Spleen (tissue), 11 donors: ENCODE data around the gene FXYD6. TPM values are rescaled to one million over a fixed set of nuclear protein-coding genes. Genes with fewer than 3 reads are reported as not detected.
"Not testable (repeated sequence)": the region's sequence is repeated elsewhere in the genome, so short reads cannot be mapped to it uniquely, and the experiment has no call there.

Experiments used
- DNase-seq: peaks from one replicate; pipeline ENCODE4 v3.0.0-alpha.2; 2020
- H3K27ac ChIP-seq, 8 donors: fragments of 200-600 bp; sonication (generic) in 7 of 8; 1 replicate in 4 of 8; 2 replicates in 4 of 8; pipeline versions ENCODE4 v1.5.0 to v1.8.0; 2016 to 2021; ENCODE audit warnings: inconsistent platforms in 4 of 8, mild to moderate bottlenecking in 4 of 8, moderate library complexity in 1 of 8
- H3K27me3 ChIP-seq, 7 donors: fragments of 200-600 bp; sonication (generic) in 6 of 7; replicated peaks in 1 of 7; 1 replicate in 4 of 7; 2 replicates in 3 of 7; pipeline versions ENCODE4 v1.5.0 to v1.8.0; 2016 to 2021; ENCODE audit warnings: inconsistent platforms in 3 of 7, mild to moderate bottlenecking in 1 of 7
- H3K36me3 ChIP-seq, 6 donors: fragments of 200-600 bp; sonication (generic) in 5 of 6; 1 replicate in 4 of 6; 2 replicates in 2 of 6; pipeline versions ENCODE4 v1.5.0 to v1.8.0; 2016 to 2021; ENCODE audit warnings: inconsistent platforms in 2 of 6
- H3K4me1 ChIP-seq, 6 donors: fragments of 200-600 bp; sonication (generic) in 5 of 6; 1 replicate in 3 of 6; 2 replicates in 3 of 6; pipeline versions ENCODE4 v1.5.0 to v1.8.0; 2016 to 2021; ENCODE audit warnings: inconsistent platforms in 3 of 6
- H3K4me3 ChIP-seq, 8 donors: fragments of 200-600 bp; sonication (generic) in 7 of 8; 1 replicate in 4 of 8; 2 replicates in 4 of 8; pipeline versions ENCODE4 v1.5.0 to v1.8.0; 2016 to 2021; ENCODE audit warnings: inconsistent platforms in 4 of 8, mild to moderate bottlenecking in 4 of 8, moderate library complexity in 2 of 8
- H3K9me3 ChIP-seq, 8 donors: fragments of 200-600 bp; sonication (generic) in 7 of 8; 1 replicate in 4 of 8; 2 replicates in 4 of 8; pipeline versions ENCODE4 v1.5.0 to v1.8.0; 2016 to 2021; ENCODE audit warnings: inconsistent platforms in 4 of 8
- POLR2A ChIP-seq, 3 donors: fragments of 450-650 bp; IDR thresholded peaks; one replicate each; pipeline ENCODE4 v1.5.1; 2017; ENCODE audit warnings: antibody characterized with exemption in 3 of 3, mild to moderate bottlenecking in 1 of 3
- POLR2AphosphoS5 ChIP-seq, 3 donors: sonication (generic); formaldehyde crosslinking; IDR thresholded peaks; one replicate each; pipeline ENCODE4 v1.5.1; 2017; ENCODE audit warnings: antibody characterized with exemption in 3 of 3
- WGBS, 5 donors: extraction: QIAGEN DNeasy Blood & Tissue Kit in 3 of 5; methylation state at CpG; one replicate each; pipeline versions ENCODE4 v1.1.5 to v1.1.7; 2013 to 2018; 5-methylcytosine and 5-hydroxymethylcytosine counted together
- intact Hi-C: fragments of 100-400 bp; cut with DNase I; formaldehyde crosslinking; loops from one replicate; pipeline ENCODE4 v1.15.0; 2023; ENCODE audit warnings: low total_unique reads
- polyA plus RNA-seq, 3 donors: library from polyadenylated mRNA; stranded (reverse); fragments of 200-250 nt; gene quantifications; one replicate each; pipeline ENCODE4 v1.2.1, GENCODE V29; 2013
- total RNA-seq, 7 donors: library from RNA; depleted of rRNA in 3 of 7; stranded (reverse); fragments of >200 nt in 3 of 7; fragmentation: NEBNext Ultra II Directional in 4 of 7; extraction: Animal tissue kit (Norgen Biotek cat#: 25700) in 4 of 7; gene quantifications; one replicate each; pipeline versions ENCODE4 v1.1.0 to v1.2.1, GENCODE V29; 2016 to 2021
- TF ChIP-seq, protein P1 (sequence below), 11 experiments: fragments of 200-600 bp in 7 of 11; fragments of 450-650 bp in 4 of 11; sonication (generic) in 4 of 11; IDR thresholded peaks in 8 of 11; conservative IDR thresholded peaks in 3 of 11; 1 replicate in 7 of 11; 2 replicates in 4 of 11; pipeline versions ENCODE4 v1.4.0 to v1.8.0; 2016 to 2021; ENCODE audit warnings: antibody characterized with exemption in 11 of 11, inconsistent platforms in 4 of 11, mild to moderate bottlenecking in 1 of 11
- donor health status: healthy with polysubstance abuse.
- donor health status: DM: no; HTN: no; CAD: no; lungs with moderate emphysema.
- donor health status: DM: no; HTN: no; CAD: no.
- donor health status: Bipolar disorder and iron deficiency.
- donor health status: healthy.
- donor health status: DM: no; HTN: no; CAD: no.
- donor health status: DM: yes; HTN: yes; CAD: no.

Gene FXYD6
- total and polyA plus RNA-seq, 10 donors, result 40.8 to 230 (median 116) TPM

DNA sequence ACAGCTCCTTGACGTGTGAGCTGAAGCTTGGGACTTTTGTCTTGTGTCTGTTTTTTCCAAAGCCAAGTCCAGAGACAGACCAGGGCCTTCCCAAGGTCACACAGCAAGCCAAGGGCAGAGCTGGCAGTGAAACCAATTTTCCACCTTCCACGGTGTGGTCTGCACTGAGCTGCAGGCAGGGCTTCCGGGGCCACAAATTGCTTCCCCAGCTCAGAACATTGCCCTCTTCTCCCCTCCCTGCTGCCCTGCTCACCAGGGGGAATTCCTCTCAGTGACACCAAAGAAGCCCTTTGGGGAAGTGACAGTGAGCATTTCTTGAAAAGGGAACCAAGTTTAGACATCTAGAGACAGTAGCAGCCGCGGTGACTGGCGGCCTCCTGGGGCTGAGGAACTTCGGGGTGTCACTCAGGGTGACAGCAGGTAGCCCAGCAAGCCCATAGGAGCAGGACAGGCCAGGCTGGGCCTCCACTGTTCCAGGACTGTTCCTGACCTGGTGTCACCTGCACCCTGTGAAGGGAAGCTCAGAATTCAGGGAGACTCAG, 61.1 kb downstream of the FXYD6 start:
- intact Hi-C loops, result loop anchor here (5.0 kb wide), 1 partner anchor 388 kb away; no protein-coding TSS in a partner anchor
- H3K27ac ChIP-seq, result peak overlapping the region; percentile 37 to 91 (median 84)
- DNase-seq, result peak; percentile 94
- no peaks in the 10 kb centered on the region for H3K27me3 ChIP-seq
- no peaks in the 10 kb centered on the region for H3K9me3 ChIP-seq
- H3K4me3 ChIP-seq, result peak overlapping the region in 4 of 8 donors; percentile 8 to 60 (median 13)
- no peaks in the 10 kb centered on the region for H3K36me3 ChIP-seq
- TF ChIP-seq, protein P1, sequence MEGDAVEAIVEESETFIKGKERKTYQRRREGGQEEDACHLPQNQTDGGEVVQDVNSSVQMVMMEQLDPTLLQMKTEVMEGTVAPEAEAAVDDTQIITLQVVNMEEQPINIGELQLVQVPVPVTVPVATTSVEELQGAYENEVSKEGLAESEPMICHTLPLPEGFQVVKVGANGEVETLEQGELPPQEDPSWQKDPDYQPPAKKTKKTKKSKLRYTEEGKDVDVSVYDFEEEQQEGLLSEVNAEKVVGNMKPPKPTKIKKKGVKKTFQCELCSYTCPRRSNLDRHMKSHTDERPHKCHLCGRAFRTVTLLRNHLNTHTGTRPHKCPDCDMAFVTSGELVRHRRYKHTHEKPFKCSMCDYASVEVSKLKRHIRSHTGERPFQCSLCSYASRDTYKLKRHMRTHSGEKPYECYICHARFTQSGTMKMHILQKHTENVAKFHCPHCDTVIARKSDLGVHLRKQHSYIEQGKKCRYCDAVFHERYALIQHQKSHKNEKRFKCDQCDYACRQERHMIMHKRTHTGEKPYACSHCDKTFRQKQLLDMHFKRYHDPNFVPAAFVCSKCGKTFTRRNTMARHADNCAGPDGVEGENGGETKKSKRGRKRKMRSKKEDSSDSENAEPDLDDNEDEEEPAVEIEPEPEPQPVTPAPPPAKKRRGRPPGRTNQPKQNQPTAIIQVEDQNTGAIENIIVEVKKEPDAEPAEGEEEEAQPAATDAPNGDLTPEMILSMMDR (IDR thresholded peaks at IDR 0.05 in 8 of 11, conservative IDR thresholded peaks at IDR 0.05 in 3 of 11), result peak in 1 of 11 experiments; percentile 17
- TF ChIP-seq POLR2AphosphoS5 (IDR thresholded peaks at IDR 0.05), result peak; percentile 58 to 73 (median 67)
- TF ChIP-seq POLR2A (IDR thresholded peaks at IDR 0.05), result peak in 1 of 3 donors; percentile 22
- 3 to 18% (median 6%) methylated on average over 7 of the region's 7 CpGs for WGBS, 5 donors
- peaks cover 48 to 64% (median 59%) of the 10 kb centered on the region in 6 donors for H3K4me1 ChIP-seq

DNA sequence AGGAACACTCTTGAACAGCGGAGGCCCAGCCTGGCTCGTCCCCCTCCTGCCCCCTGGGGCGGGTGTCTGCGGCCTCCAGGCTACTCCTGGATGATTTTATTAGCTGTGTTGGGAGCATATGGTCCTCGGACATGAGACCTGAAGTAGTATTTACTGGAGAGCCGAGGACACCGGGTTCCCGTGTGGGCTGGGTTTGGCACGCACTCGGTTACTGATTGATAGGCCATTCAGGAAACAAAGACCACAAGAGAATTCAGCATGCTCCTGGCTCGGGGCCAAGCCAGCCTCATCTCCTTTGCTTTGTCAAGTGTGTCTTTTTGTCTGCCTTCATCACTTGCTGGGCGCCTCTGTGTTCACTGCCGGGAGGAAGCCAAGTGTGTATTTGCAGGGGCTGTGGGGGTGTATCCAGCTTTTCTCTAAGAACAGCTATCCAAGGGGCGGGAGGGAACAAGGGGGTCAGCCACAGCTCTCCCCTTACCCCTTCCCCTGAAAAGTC, 61.6 kb downstream of the FXYD6 start:
- Histone ChIP-seq H3K27ac (peak overlapping the region; percentile 37 to 91 (median 84)), H3K9me3 (no peaks in the 10 kb centered on the region), H3K4me3 (peak overlapping the region in 4 of 8 donors; percentile 8 to 60 (median 13)), H3K27me3 (no peaks in the 10 kb centered on the region), H3K36me3 (no peaks in the 10 kb centered on the region), H3K4me1 (peaks cover 48 to 59% (median 57%) of the 10 kb centered on the region in 6 donors)
- 14 to 22% (median 18%) methylated on average over 8 to 14 of the region's 14 CpGs for WGBS, 5 donors
- intact Hi-C loops, result loop anchor here (5.0 kb wide), 1 partner anchor 388 kb away; no protein-coding TSS in a partner anchor
- TF ChIP-seq POLR2AphosphoS5 (IDR thresholded peaks at IDR 0.05) (peak in 2 of 3 donors; percentile 49 to 75), POLR2A (IDR thresholded peaks at IDR 0.05) (no peak)
- TF ChIP-seq, protein P1 (IDR thresholded peaks at IDR 0.05 in 8 of 11, conservative IDR thresholded peaks at IDR 0.05 in 3 of 11), result no peak
- peak; percentile 95 for DNase-seq

DNA sequence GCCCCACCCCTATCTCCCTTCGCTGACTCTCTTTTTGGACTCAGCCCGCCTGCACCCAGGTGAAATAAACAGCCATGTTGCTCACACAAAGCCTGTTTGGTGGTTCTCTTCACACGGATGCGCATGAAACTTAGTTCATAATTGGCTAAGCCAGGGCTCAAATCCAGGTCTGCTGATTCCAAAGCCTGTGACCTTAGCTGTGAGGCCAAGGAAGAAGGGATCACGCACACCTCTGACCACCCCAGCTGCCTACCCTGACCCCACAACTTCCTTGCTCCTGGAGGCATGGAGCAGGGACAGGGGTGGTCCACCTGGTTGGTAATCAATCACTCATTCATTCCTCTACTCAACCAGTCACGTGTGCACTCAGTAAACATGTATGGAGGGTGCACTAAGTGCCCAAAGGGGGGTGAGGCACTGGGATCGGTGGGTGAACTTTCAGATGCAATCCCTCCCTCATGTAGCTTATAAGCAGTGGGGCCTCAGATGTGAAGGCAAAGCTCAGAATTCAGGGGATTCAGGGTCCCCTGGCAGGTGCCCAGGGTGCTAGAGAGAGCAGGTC, 62.2 kb downstream of the FXYD6 start:
- H3K27ac ChIP-seq, result peak overlapping the region; percentile 37 to 91 (median 84)
- H3K4me3 ChIP-seq, result peak overlapping the region in 2 of 8 donors; percentile 14 to 60
- no peak for DNase-seq
- H3K9me3 ChIP-seq, result no peaks in the 10 kb centered on the region
- TF ChIP-seq POLR2AphosphoS5 (IDR thresholded peaks at IDR 0.05) (no peak), POLR2A (IDR thresholded peaks at IDR 0.05) (no peak)
- TF ChIP-seq, protein P1 (IDR thresholded peaks at IDR 0.05 in 8 of 11, conservative IDR thresholded peaks at IDR 0.05 in 3 of 11), result no peak
- H3K27me3 ChIP-seq, result peaks cover 0 to 2% (median 0%) of the 10 kb centered on the region in 7 donors
- H3K36me3 ChIP-seq, result no peaks in the 10 kb centered on the region
- H3K4me1 ChIP-seq, result peaks cover 51 to 59% (median 55%) of the 10 kb centered on the region in 6 donors
- 82 to 96% (median 86%) methylated on average over 6 to 7 of the region's 7 CpGs for WGBS, 5 donors
- intact Hi-C loops, result no loop called here

DNA sequence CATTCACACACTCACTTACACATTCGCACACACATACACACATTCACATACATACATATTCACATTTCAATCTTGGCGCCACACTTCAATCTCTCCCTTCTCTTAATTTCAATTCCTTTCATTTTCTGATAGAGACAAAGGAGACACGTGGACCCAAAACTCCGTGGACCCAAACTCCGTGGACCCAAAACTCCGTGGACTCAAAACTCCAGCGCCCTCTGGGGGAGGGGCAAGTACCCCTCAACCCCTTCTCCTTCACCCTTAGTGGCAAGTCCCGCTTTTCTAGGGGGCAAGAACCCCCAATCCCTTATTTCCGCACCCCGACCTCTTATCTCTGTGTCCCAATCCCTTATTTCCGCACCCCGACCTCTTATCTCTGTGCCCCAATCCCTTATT, 66.4 kb downstream of the FXYD6 start:
- DNase-seq, result peak; percentile 45
- H3K27ac ChIP-seq, intact Hi-C loops, H3K36me3 ChIP-seq, H3K4me3 ChIP-seq, H3K27me3 ChIP-seq, H3K9me3 ChIP-seq: not testable (repeated sequence)
- 86 to 96% (median 93%) methylated on average over 12 of the region's 12 CpGs for WGBS, 5 donors
- H3K4me1 ChIP-seq, result peaks cover 13 to 41% (median 26%) of the 10 kb centered on the region in 6 donors
